K562 (cell line): Measurements from ENCODE around the gene TULP4. TPM values are rescaled to one million over a fixed set of nuclear protein-coding genes. Genes with fewer than 3 reads are reported as not detected.

Experiments used
- ATAC-seq: fragments of 200-7000 bp; cut with Tn5 transposase; 3 replicates; pipeline ENCODE4 v1.9.1; 2020; ENCODE audit warnings: moderate library complexity
- BruUV-seq: library from RNA; stranded (reverse); fragments of 400-500 nt; replicated peaks from 2 replicates; lab custom pipeline; 2021; lab: Mats Ljungman, UMichigan
- CTCF ChIA-PET: fragments of 300-600 bp; formaldehyde crosslinking; extraction: SDS; loops from one replicate; lab custom pipeline; 2021; ENCODE audit warnings: low intra/inter-chr PET ratio; lab: Yijun Ruan, JAX
- POLR2A ChIA-PET: fragments of 300-600, 350-650 bp; sonication (Branson Sonifier 250); formaldehyde crosslinking; extraction: SDS; loops from one replicate; lab custom pipeline; 2021; ENCODE audit warnings: antibody characterized with exemption, inconsistent platforms; lab: Yijun Ruan, JAX
- DNase-seq, 4 experiments: peaks; one replicate each; pipeline versions ENCODE4 v3.0.0 to v3.0.0-alpha.2; 2011 to 2018; ENCODE audit warnings: low spot score in 3 of 4, mixed read lengths in 3 of 4; ENCODE audit errors: extremely low read depth in 1 of 4
- FAIRE-seq: peaks from 2 replicates; lab custom pipeline; 2011; peaks lifted over from hg19 to GRCh38; lab: Jason Lieb, UNC
- H2AFZ ChIP-seq: 2 replicates; pipeline ENCODE4 v1.6.0; 2011; ENCODE audit warnings: low read depth, low read length, control low read depth, inconsistent platforms
- H3K27ac ChIP-seq: fragments of 200-600 bp; 3 replicates; pipeline ENCODE4 v1.8.0; 2011; ENCODE audit warnings: low read depth, mild to moderate bottlenecking, control low read depth, inconsistent platforms, low read length, moderate library complexity, mixed read lengths; ENCODE audit errors: extremely low read depth
- H3K27me3 ChIP-seq, 2 experiments: fragments of 300-600 bp in 1 of 2; 2 replicates in 1 of 2; 3 replicates in 1 of 2; pipeline versions ENCODE4 v1.6.0 to v1.8.0; 2011; ENCODE audit warnings: inconsistent platforms in 2 of 2, low read length in 2 of 2, mild to moderate bottlenecking in 1 of 2, mixed read lengths in 1 of 2, moderate library complexity in 1 of 2; ENCODE audit not compliant: control insufficient read depth in 2 of 2, insufficient read depth in 2 of 2
- H3K36me3 ChIP-seq: fragments of 300-600 bp; 3 replicates; pipeline ENCODE4 v1.8.0; 2011; ENCODE audit warnings: mild to moderate bottlenecking, low read length, inconsistent platforms; ENCODE audit not compliant: control insufficient read depth, insufficient read depth
- H3K4me1 ChIP-seq, 2 experiments: fragments of 200-600 bp in 1 of 2; replicated peaks in 1 of 2; 2 replicates in 1 of 2; 3 replicates in 1 of 2; pipeline versions ENCODE4 v1.5.1 to v1.8.0; 2011; ENCODE audit warnings: inconsistent platforms in 2 of 2, low read length in 2 of 2, mild to moderate bottlenecking in 1 of 2, mixed read lengths in 1 of 2, moderate library complexity in 1 of 2; ENCODE audit not compliant: control insufficient read depth in 2 of 2, insufficient read depth in 2 of 2
- H3K4me2 ChIP-seq: 2 replicates; pipeline ENCODE4 v1.6.1; 2011; ENCODE audit warnings: low read length, control low read depth, inconsistent platforms, mixed read lengths; ENCODE audit not compliant: insufficient read depth
- H3K4me3 ChIP-seq: fragments of 200-600 bp; sonication (generic), shearing (Covaris generic); 2 replicates; pipeline ENCODE4 v1.5.1; 2016; ENCODE audit warnings: control low read depth, inconsistent platforms
- H3K79me2 ChIP-seq: fragments of 200-600 bp; 3 replicates; pipeline ENCODE4 v1.8.0; 2011; ENCODE audit warnings: low read length, inconsistent platforms; ENCODE audit not compliant: control insufficient read depth, insufficient read depth
- H3K9ac ChIP-seq, 2 experiments: 2 replicates each; pipeline versions ENCODE4 v1.6.0 to v1.6.1; 2011; ENCODE audit warnings: low read depth in 2 of 2, low read length in 2 of 2, control low read depth in 1 of 2, inconsistent platforms in 1 of 2, mild to moderate bottlenecking in 1 of 2, mixed read lengths in 1 of 2; ENCODE audit not compliant: insufficient read depth in 1 of 2
- H3K9me1 ChIP-seq: one replicate; pipeline ENCODE4 v1.6.0; 2011; ENCODE audit warnings: inconsistent platforms, mild to moderate bottlenecking, low read length, moderate library complexity; ENCODE audit not compliant: control insufficient read depth, insufficient read depth
- H3K9me3 ChIP-seq: replicated peaks from 2 replicates; pipeline ENCODE4 v1.5.1; 2011; ENCODE audit warnings: low read depth, low read length, inconsistent platforms; ENCODE audit not compliant: control insufficient read depth, insufficient read depth
- H4K20me1 ChIP-seq: replicated peaks from 2 replicates; pipeline ENCODE4 v1.6.1; 2011; ENCODE audit warnings: low read length, inconsistent platforms, mixed read lengths; ENCODE audit not compliant: control insufficient read depth, insufficient read depth
- ETS2 ChIP-seq: IDR thresholded peaks from 2 replicates; pipeline ENCODE4 v1.6.1; 2016; ENCODE audit warnings: borderline replicate concordance, missing genetic modification characterization, mild to moderate bottlenecking, moderate library complexity, missing compliant biosample characterization; ENCODE audit not compliant: poor library complexity, severe bottlenecking
- GABPA ChIP-seq: fragments of 200-800 bp; sonication (Bioruptor generic); conservative IDR thresholded peaks from 2 replicates; pipeline ENCODE4 v1.6.1; 2016; ENCODE audit warnings: low read depth, missing genetic modification characterization, missing compliant biosample characterization
- MAX ChIP-seq: sonication (generic); formaldehyde crosslinking; IDR thresholded peaks from 2 replicates; pipeline ENCODE4 v1.9.0; 2022; ENCODE audit warnings: mild to moderate bottlenecking, missing genetic modification reagents
- NEUROD1 ChIP-seq: fragments of 150-350 bp; IDR thresholded peaks from 2 replicates; pipeline ENCODE4 v1.6.1; 2014; ENCODE audit warnings: borderline replicate concordance, low read length, low read depth; ENCODE audit not compliant: partially characterized antibody
- SMAD1 ChIP-seq: fragments of 150-350 bp; IDR thresholded peaks from 2 replicates; pipeline ENCODE4 v1.6.1; 2014; ENCODE audit warnings: low read length, low read depth; ENCODE audit not compliant: partially characterized antibody
- SPI1 ChIP-seq: IDR thresholded peaks from 2 replicates; pipeline ENCODE4 v1.6.1; 2011; ENCODE audit warnings: low read depth, low read length, control low read depth, borderline replicate concordance
- STAT6 ChIP-seq: sonication (generic); formaldehyde crosslinking; IDR thresholded peaks from 2 replicates; pipeline ENCODE4 v1.8.1; 2023; ENCODE audit warnings: mild to moderate bottlenecking, missing genetic modification reagents
- WHSC1 ChIP-seq: IDR thresholded peaks from one replicate; pipeline ENCODE4 v1.6.1; 2012; ENCODE audit warnings: low read length, control low read depth, inconsistent platforms
- ZNF263 ChIP-seq: sonication (generic); formaldehyde crosslinking; IDR thresholded peaks from 2 replicates; pipeline ENCODE4 v1.8.0; 2022; ENCODE audit warnings: mild to moderate bottlenecking, missing genetic modification reagents, borderline replicate concordance
- WGBS: fragments of 100-300 bp; shearing (Covaris generic); methylation state at CpG from one replicate; pipeline ENCODE4 v1.1.6; 2016; ENCODE audit warnings: low coverage, mixed read lengths; ENCODE audit not compliant: insufficient coverage; ENCODE audit errors: missing lambda C conversion rate; 5-methylcytosine and 5-hydroxymethylcytosine counted together
- in situ Hi-C: fragments of 300-500 bp; cut with MboI; formaldehyde crosslinking; loops from 4 replicates; pipeline ENCODE4 v1.15.0; 2018; ENCODE audit warnings: inconsistent platforms, mixed read lengths
- intact Hi-C: fragments of 100-400 bp; cut with micrococcal nuclease; formaldehyde crosslinking; loops from 2 replicates; pipeline ENCODE4 v1.14.2; 2022
- polyA plus RNA-seq, 8 experiments: library from polyadenylated mRNA; depleted of rRNA in 4 of 8; stranded (reverse) in 5 of 8; unstranded in 3 of 8; fragments of >200 nt; fragmentation: Nextera tagmentation in 2 of 8; fragmentation: Illumina TruSeq in 1 of 8; extraction: Ambion mirVana in 2 of 8; extraction: Trizol in 1 of 8; gene quantifications; 2 replicates each; pipeline versions ENCODE4 v1.2.1 to v1.2.3, GENCODE V29; 2011 to 2014; ENCODE audit warnings: inconsistent platforms in 1 of 8, missing spikeins in 1 of 8
- total RNA-seq, 7 experiments: library from RNA; depleted of rRNA in 6 of 7; stranded (reverse); fragments of >200 nt in 6 of 7; fragmentation: Illumina TruSeq in 2 of 7; extraction: Trizol in 2 of 7; gene quantifications; 2 replicates each; pipeline versions ENCODE4 v1.2.1 to v1.2.3, GENCODE V29; 2011 to 2021; ENCODE audit warnings: low replicate concordance in 1 of 7

Gene TULP4
- total and polyA plus RNA-seq, 9 of the 15 experiments (the other 6 are each of a cell fraction or from before 2014, with no cell fraction given) = 1.2 to 50.4 (median 11.0) TPM

DNA sequence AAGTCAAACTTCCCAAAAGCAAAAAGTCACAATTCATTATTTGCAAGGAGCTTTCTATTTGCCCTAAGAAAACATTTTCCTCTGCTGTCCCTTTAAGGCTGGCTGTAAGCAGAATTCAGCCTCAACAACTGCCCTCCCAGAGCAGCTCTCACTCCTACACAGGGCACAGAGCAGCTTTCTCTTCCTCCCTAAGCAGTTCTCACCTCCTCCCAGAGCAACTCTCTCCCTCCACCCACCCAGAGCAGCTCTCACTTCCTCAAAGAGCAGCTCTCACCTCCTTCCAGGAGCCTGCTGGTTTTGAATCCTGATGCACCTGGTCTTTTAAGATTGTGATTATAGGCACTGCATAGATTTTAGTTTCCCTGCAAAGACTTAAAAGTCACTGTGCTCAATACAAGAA is 127.0 kb downstream of the TULP4 start:
- DNase-seq (no peak), ATAC-seq (peak; percentile 62; the same call in 2 of the 3 replicates), FAIRE-seq (peak; percentile 35)
- Histone ChIP-seq H3K9me1 (no peaks in the 10 kb centered on the region), H3K27me3 (no peaks in the 10 kb centered on the region), H4K20me1 (no peaks in the 10 kb centered on the region), H3K9me3 (no peaks in the 10 kb centered on the region), H3K9ac (peak overlapping the region in 1 of 2 experiments; percentile 27; a peak in 1 of 4 replicates), H3K79me2 (no peaks in the 10 kb centered on the region), H2AFZ (no peak overlapping the region), H3K4me1 (no peaks in the 10 kb centered on the region), H3K4me3 (no peak overlapping the region), H3K36me3 (no peaks in the 10 kb centered on the region), H3K4me2 (no peak overlapping the region), H3K27ac (no peak overlapping the region)
- intact Hi-C loops = no loop called here
- ChIA-PET CTCF (no interaction called here), POLR2A (interaction anchor here (1.0 to 1.3 kb wide), 2 partner anchors 14 to 15 kb away, joined by 3 read pairs; no protein-coding TSS in a partner anchor)
- in situ Hi-C loops = no loop called here
- no TSS peak for BruUV-seq
- peak; percentile 72; the same call in 1 of the 2 replicates for TF ChIP-seq SPI1
- 0 out of 2 replicates have a peak, but pooled peaks have one; percentile 22 for TF ChIP-seq ZNF263 (CRISPR knock-in tag)
- TF ChIP-seq GABPA (tag) = no peak

DNA sequence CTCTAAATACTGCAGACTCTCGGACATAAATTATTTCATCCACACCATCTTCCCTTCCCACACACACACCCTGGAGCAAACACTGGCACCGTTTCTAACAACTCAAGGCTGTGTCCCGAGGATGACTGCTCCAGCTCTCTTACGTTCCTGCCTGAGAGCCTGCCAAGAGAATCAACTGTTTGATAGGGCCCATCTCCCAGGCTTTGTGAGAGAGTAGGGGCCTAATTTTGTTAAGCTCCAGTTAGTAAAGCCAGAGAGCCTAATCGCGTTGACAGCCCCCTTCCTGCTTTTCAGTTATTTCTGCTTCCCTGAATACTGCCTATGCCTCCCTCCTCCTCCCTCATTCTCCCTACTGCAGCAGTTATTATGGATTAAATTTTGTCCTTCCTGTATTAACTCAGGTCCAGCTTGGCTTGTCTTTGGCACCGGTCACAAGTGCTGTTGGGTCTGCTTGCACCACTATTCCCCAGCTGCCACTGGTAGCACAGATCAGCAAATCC is 129.5 kb downstream of the TULP4 start:
- Histone ChIP-seq H3K9me1 (no peaks in the 10 kb centered on the region), H3K4me3 (no peak overlapping the region), H3K4me2 (no peak overlapping the region), H3K27ac (no peak overlapping the region), H2AFZ (no peak overlapping the region), H3K9ac (no peak overlapping the region), H3K4me1 (no peaks in the 10 kb centered on the region), H3K36me3 (no peaks in the 10 kb centered on the region), H4K20me1 (no peaks in the 10 kb centered on the region), H3K27me3 (no peaks in the 10 kb centered on the region), H3K79me2 (no peaks in the 10 kb centered on the region), H3K9me3 (no peaks in the 10 kb centered on the region)
- no peak for DNase-seq
- in situ Hi-C loops = no loop called here
- CTCF ChIA-PET = no interaction called here
- no peak for ATAC-seq
- TF ChIP-seq WHSC1 (no peak), ETS2 (tag) (no peak), SMAD1 (no peak), NEUROD1 (no peak), STAT6 (no peak), MAX (CRISPR knock-in tag) (no peak)
- FAIRE-seq = no peak
- no TSS peak for BruUV-seq
- intact Hi-C loops = no loop called here
- WGBS = 70% methylated on average over 7 of the region's 7 CpGs
- POLR2A ChIA-PET = no interaction called here
